ENCODE measurements around the gene ZNF469.

ZNF469 gene

DNA sequence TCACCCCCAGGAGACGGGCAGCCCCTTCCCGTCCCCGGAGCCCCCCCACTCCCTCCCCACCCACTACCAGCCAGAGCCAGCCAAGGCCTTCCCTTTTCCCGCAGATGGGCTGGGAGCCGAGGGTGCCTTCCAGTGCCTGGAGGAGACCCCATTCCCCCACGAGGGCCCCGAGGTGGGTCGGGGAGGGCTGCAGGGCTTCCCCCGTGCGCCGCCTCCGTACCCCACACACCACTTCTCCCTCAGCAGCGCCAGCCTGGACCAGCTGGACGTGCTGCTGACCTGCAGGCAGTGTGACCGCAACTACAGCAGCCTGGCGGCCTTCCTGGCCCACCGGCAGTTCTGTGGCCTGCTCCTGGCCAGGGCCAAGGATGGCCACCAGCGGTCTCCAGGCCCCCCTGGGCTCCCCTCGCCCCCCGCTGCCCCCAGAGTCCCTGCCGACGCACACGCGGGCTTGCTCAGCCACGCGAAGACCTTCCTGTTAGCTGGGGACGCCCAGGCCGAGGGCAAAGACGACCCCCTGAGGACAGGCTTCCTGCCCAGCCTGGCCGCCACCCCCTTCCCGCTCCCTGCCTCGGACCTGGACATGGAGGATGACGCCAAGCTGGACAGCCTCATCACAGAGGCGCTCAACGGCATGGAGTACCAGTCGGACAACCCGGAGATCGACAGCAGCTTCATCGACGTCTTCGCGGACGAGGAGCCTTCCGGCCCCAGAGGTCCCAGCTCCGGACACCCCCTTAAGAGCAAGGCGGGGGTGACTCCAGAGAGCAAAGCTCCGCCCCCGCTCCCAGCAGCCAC lies 46.8 kb downstream of the ZNF469 start:
- DNase-seq, result no peak

DNA sequence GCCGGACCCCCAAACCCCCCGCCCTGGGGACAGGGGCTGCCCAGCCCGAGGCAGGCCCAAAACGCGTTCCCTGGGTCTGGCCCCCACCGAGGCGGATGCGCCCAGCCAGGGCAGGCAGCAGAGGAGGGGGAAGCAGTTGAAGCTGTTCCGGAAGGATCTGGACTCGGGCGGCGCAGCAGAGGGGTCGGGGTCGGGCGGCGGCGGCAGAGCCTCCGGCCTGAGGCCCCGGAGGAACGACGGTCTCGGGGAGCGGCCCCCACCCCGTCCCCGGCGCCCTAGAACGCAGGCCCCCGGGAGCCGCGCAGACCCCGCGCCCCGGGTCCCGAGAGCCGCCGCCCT lies 47.4 kb downstream of the ZNF469 start:
- DNase-seq, result no peak

GRCh38 chr16:88430524-88431446 lies 48.0 kb downstream of the ZNF469 start:
- DNase-seq, result no peak

GRCh38 chr16:88431651-88432050 lies 48.9 kb downstream of the ZNF469 start:
- no peak for DNase-seq

GRCh38 chr16:88432174-88432573 lies 49.4 kb downstream of the ZNF469 start:
- DNase-seq, result no peak
